Endothelial cell of umbilical vein (primary cell): ENCODE data around the gene WIF1. TPM values are rescaled to one million over a fixed set of nuclear protein-coding genes. Genes with fewer than 3 reads are reported as not detected.

Source experiments
- BruUV-seq: library from RNA; stranded (reverse); fragments of 400-500 nt; replicated peaks from 2 replicates; lab custom pipeline; 2021; lab: Mats Ljungman, UMichigan
- CTCF ChIA-PET: fragments of 300-600, 350-600 bp; sonication (Branson Sonifier 250); formaldehyde crosslinking; loops from one replicate; lab custom pipeline; 2021; ENCODE audit warnings: antibody characterized with exemption, inconsistent platforms; lab: Charles Lee
- POLR2A ChIA-PET: fragments of 300-600, 350-600 bp; sonication (Branson Sonifier 250); formaldehyde crosslinking; loops from one replicate; lab custom pipeline; 2021; ENCODE audit warnings: antibody characterized with exemption, inconsistent platforms; lab: Charles Lee
- DNase-seq: peaks from one replicate; pipeline ENCODE4 v3.0.0-alpha.2; 2011; ENCODE audit warnings: low read depth, low spot score
- FAIRE-seq: peaks from 2 replicates; lab custom pipeline; 2011; peaks lifted over from hg19 to GRCh38; lab: Jason Lieb, UNC
- H2AFZ ChIP-seq: 2 replicates; pipeline ENCODE4 v1.6.0; 2012; ENCODE audit warnings: low read depth, low read length, control low read depth, inconsistent platforms
- H3K27ac ChIP-seq: 2 replicates; pipeline ENCODE4 v1.5.1; 2011; ENCODE audit warnings: low read depth, mild to moderate bottlenecking, control low read depth, low read length, moderate library complexity; ENCODE audit not compliant: insufficient read depth
- H3K27me3 ChIP-seq, 2 experiments: 2 replicates each; pipeline versions ENCODE4 v1.6.0 to v1.6.1; 2011; ENCODE audit warnings: low read length in 2 of 2, mixed read lengths in 1 of 2; ENCODE audit not compliant: control insufficient read depth in 2 of 2, insufficient read depth in 2 of 2
- H3K36me3 ChIP-seq, 2 experiments: 2 replicates in 1 of 2; 3 replicates in 1 of 2; pipeline ENCODE4 v1.5.1; 2011; ENCODE audit warnings: low read length in 2 of 2, mild to moderate bottlenecking in 1 of 2, moderate library complexity in 1 of 2; ENCODE audit not compliant: control insufficient read depth in 2 of 2, insufficient read depth in 2 of 2; ENCODE audit errors: extremely low read depth in 1 of 2
- H3K4me1 ChIP-seq: 3 replicates; pipeline ENCODE4 v1.5.1; 2011; ENCODE audit warnings: mild to moderate bottlenecking, low read length; ENCODE audit not compliant: control insufficient read depth, insufficient read depth; ENCODE audit errors: extremely low read depth
- H3K4me2 ChIP-seq: 2 replicates; pipeline ENCODE4 v1.6.1; 2011; ENCODE audit warnings: low read length, control low read depth, mixed read lengths; ENCODE audit not compliant: insufficient read depth
- H3K4me3 ChIP-seq, 3 experiments: fragments of 200-600 bp in 1 of 3; sonication (generic), shearing (Covaris generic) in 1 of 3; replicated peaks in 1 of 3; 2 replicates each; pipeline ENCODE4 v1.5.1; 2011 to 2016; ENCODE audit warnings: control low read depth in 3 of 3, low read length in 3 of 3, mild to moderate bottlenecking in 2 of 3, inconsistent platforms in 1 of 3, low read depth in 1 of 3, moderate library complexity in 1 of 3; ENCODE audit not compliant: insufficient read depth in 1 of 3
- H3K79me2 ChIP-seq: 2 replicates; pipeline ENCODE4 v1.6.0; 2012; ENCODE audit warnings: low read length, inconsistent platforms; ENCODE audit not compliant: control insufficient read depth, insufficient read depth
- H3K9ac ChIP-seq: replicated peaks from 2 replicates; pipeline ENCODE3; 2011; ENCODE audit warnings: low read length, control low read depth; ENCODE audit not compliant: insufficient read depth; ENCODE audit errors: extremely low read depth
- H3K9me1 ChIP-seq: replicated peaks from 3 replicates; pipeline ENCODE4 v1.6.0; 2011; ENCODE audit warnings: mild to moderate bottlenecking, low read length; ENCODE audit not compliant: control insufficient read depth, insufficient read depth; ENCODE audit errors: extremely low read depth
- H3K9me3 ChIP-seq: replicated peaks from 2 replicates; pipeline ENCODE4 v1.5.1; 2012; ENCODE audit warnings: low read length, inconsistent platforms; ENCODE audit not compliant: control insufficient read depth, insufficient read depth
- H4K20me1 ChIP-seq: replicated peaks from 2 replicates; pipeline ENCODE3; 2011; ENCODE audit warnings: mild to moderate bottlenecking, low read length; ENCODE audit not compliant: control insufficient read depth, insufficient read depth; ENCODE audit errors: extremely low read depth
- CTCF ChIP-seq, 2 donors: IDR thresholded peaks; 1 replicate in 1 of 2; 2 replicates in 1 of 2; pipeline ENCODE4 v1.5.1; 2011; ENCODE audit warnings: low read length in 2 of 2, mild to moderate bottlenecking in 2 of 2, moderate library complexity in 2 of 2, control low read depth in 1 of 2, inconsistent platforms in 1 of 2, low read depth in 1 of 2; ENCODE audit not compliant: insufficient read depth in 1 of 2; ENCODE audit errors: extremely low read depth in 1 of 2
- EZH2 ChIP-seq: IDR thresholded peaks from 2 replicates; pipeline ENCODE4 v1.6.1; 2012; ENCODE audit warnings: borderline replicate concordance, low read depth, mild to moderate bottlenecking, moderate library complexity, low read length, inconsistent platforms; ENCODE audit not compliant: severe bottlenecking
- FOS ChIP-seq: IDR thresholded peaks from 2 replicates; pipeline ENCODE4 v1.6.1; 2011; ENCODE audit warnings: mild to moderate bottlenecking, low read length, moderate library complexity, borderline replicate concordance; ENCODE audit not compliant: insufficient read depth
- GATA2 ChIP-seq: IDR thresholded peaks from 2 replicates; pipeline ENCODE4 v1.7.0; 2011; ENCODE audit warnings: low read depth, mild to moderate bottlenecking, moderate library complexity, mixed read lengths, low read length; ENCODE audit not compliant: insufficient read length, insufficient read depth
- JUN ChIP-seq: IDR thresholded peaks from 2 replicates; pipeline ENCODE4 v1.6.1; 2011; ENCODE audit warnings: borderline replicate concordance, low read depth; ENCODE audit not compliant: insufficient read length, insufficient read depth
- MYC ChIP-seq: IDR thresholded peaks from one replicate; pipeline ENCODE4 v1.6.1; 2011; ENCODE audit warnings: mild to moderate bottlenecking, low read depth, low read length
- POLR2A ChIP-seq: IDR thresholded peaks from 2 replicates; pipeline ENCODE4 v1.6.1; 2012; ENCODE audit warnings: low read depth, mild to moderate bottlenecking, control low read depth, low read length
- POLR2AphosphoS5 ChIP-seq: IDR thresholded peaks from 2 replicates; pipeline ENCODE4 v1.6.1; 2012; ENCODE audit warnings: low read depth, mild to moderate bottlenecking, control low read depth, low read length, moderate library complexity; ENCODE audit not compliant: insufficient read depth
- dilution Hi-C: fragments of 300-500 bp; cut with MboI; formaldehyde crosslinking; loops from one replicate; pipeline ENCODE4 v1.15.0; 2019; ENCODE audit warnings: low sequenced_read_pairs; ENCODE audit not compliant: extremely low pct_ligation_motif_present
- intact Hi-C: fragments of 100-400 bp; cut with micrococcal nuclease; formaldehyde crosslinking; loops from one replicate; pipeline ENCODE4 v1.10.0; 2022
- polyA plus RNA-seq, 4 experiments: library from polyadenylated mRNA; depleted of rRNA in 3 of 4; stranded (reverse) in 3 of 4; unstranded in 1 of 4; fragments of >200 nt; gene quantifications; 2 replicates each; pipeline versions ENCODE4 v1.2.1 to v1.2.3, GENCODE V29; 2011 to 2012; ENCODE audit warnings: missing spikeins in 1 of 4
- total RNA-seq: library from RNA; stranded (reverse); gene quantifications from 2 replicates; pipeline ENCODE4 v1.2.3, GENCODE V29; 2021
- TF ChIP-seq, protein P1 (sequence below): IDR thresholded peaks from 2 replicates; pipeline ENCODE4 v1.6.1; 2011; ENCODE audit not compliant: insufficient read depth, insufficient read length

Gene WIF1
- total and polyA plus RNA-seq, 2 donors (not counting 3 experiments of a cell fraction or from before 2014, with no cell fraction given), result not detected

DNA sequence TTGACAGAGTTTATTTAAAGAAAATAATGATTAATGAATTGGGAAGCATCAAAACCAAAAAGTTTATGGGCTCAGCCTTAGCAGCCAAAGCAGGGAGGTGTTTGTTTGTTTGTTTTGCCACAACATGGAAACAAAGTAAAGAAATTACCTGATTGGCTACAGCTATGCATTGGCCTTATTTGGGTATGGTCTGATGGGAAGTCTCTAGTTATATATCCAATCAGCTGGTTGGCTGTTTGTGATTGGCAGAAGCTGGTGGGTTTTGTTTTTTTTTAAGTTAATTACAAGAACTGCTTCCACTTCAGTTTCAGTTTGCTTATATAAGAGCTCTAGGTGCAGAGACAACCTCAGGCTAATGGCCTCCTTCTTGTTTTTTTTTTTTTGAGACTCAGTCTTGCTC lies 43.7 kb upstream of the WIF1 start:
- no peak overlapping the region for H3K4me2 ChIP-seq
- H3K36me3 ChIP-seq, result no peaks in the 10 kb centered on the region
- H3K27me3 ChIP-seq, result peaks cover 0 to 2% of the 10 kb centered on the region in 2 experiments
- H3K4me1 ChIP-seq, result peaks cover 7% of the 10 kb centered on the region
- H3K9me1 ChIP-seq, result no peaks in the 10 kb centered on the region
- no peaks in the 10 kb centered on the region for H4K20me1 ChIP-seq
- FAIRE-seq, result no peak
- H2AFZ ChIP-seq, result no peak overlapping the region
- TF ChIP-seq POLR2AphosphoS5 (no peak), EZH2 (no peak), CTCF (IDR thresholded peaks at IDR 0.05; ENCODE audit: extremely low read depth in 1 of 2, insufficient read depth in 1 of 2, low read depth in 1 of 2, low read length in 2 of 2) (no peak), JUN (no peak), MYC (no peak), FOS (no peak), POLR2A (no peak), GATA2 (no peak)
- TF ChIP-seq, protein P1, sequence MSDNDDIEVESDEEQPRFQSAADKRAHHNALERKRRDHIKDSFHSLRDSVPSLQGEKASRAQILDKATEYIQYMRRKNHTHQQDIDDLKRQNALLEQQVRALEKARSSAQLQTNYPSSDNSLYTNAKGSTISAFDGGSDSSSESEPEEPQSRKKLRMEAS, result no peak
- no peak overlapping the region for H3K4me3 ChIP-seq
- H3K9ac ChIP-seq, result no peak overlapping the region
- H3K79me2 ChIP-seq, result peaks cover 7% of the 10 kb centered on the region
- dilution Hi-C loops, result no loop called here
- CTCF ChIA-PET, result interaction anchor here (0.6 to 0.8 kb wide), 2 partner anchors 27 to 68 kb away, joined by 3 to 4 read pairs; no protein-coding TSS in a partner anchor
- POLR2A ChIA-PET, result no interaction called here
- H3K9me3 ChIP-seq, result no peaks in the 10 kb centered on the region
- intact Hi-C loops, result no loop called here
- BruUV-seq, result no TSS peak
- no peak overlapping the region for H3K27ac ChIP-seq
- DNase-seq, result no peak
